Cardiac fibroblast (primary cell): ENCODE results near the gene SUGCT.
"Not testable (repeated sequence)": the region's sequence is repeated elsewhere in the genome, so short reads cannot be mapped to it uniquely, and the experiment has no call there.

Experiments used
- DNase-seq, 2 donors: peaks; one replicate each; pipeline versions ENCODE4 v3.0.0 to v3.0.0-alpha.2; 2010; ENCODE audit warnings: low read depth in 2 of 2
- H3K4me3 ChIP-seq, 2 donors: replicated peaks in 1 of 2; 1 replicate in 1 of 2; 2 replicates in 1 of 2; pipeline ENCODE4 v1.5.1; 2011; ENCODE audit warnings: low read depth in 2 of 2, low read length in 2 of 2, mild to moderate bottlenecking in 2 of 2, moderate library complexity in 1 of 2
- CTCF ChIP-seq: IDR thresholded peaks from one replicate; pipeline ENCODE4 v1.5.1; 2011; ENCODE audit warnings: low read depth, mild to moderate bottlenecking, low read length, inconsistent platforms

SUGCT gene

GRCh38 chr7:40147371-40148246 lies 12.8 kb downstream of the SUGCT start:
- TF ChIP-seq CTCF: no peak
- DNase-seq: no peak
- H3K4me3 ChIP-seq: no peak overlapping the region

- not testable (repeated sequence) for H3K4me3 ChIP-seq, DNase-seq
These were observed 13.4 kb downstream of the SUGCT start for GRCh38 chr7:40148247-40148580.

- no peak overlapping the region for H3K4me3 ChIP-seq
- no peak for TF ChIP-seq CTCF
- no peak for DNase-seq
These were observed 13.9 kb downstream of the SUGCT start for GRCh38 chr7:40148671-40149070.

- H3K4me3 ChIP-seq: no peak overlapping the region
- no peak for TF ChIP-seq CTCF
- no peak for DNase-seq
These were observed 16.7 kb downstream of the SUGCT start for GRCh38 chr7:40151504-40151903.

- H3K4me3 ChIP-seq: no peak overlapping the region
- DNase-seq: no peak
- no peak for TF ChIP-seq CTCF
These were observed 22.2 kb downstream of the SUGCT start for GRCh38 chr7:40156988-40157387.

GRCh38 chr7:40162516-40162915 lies 27.7 kb downstream of the SUGCT start:
- DNase-seq: peak in 1 of 2 donors; percentile 3
- no peak for TF ChIP-seq CTCF
- no peak overlapping the region for H3K4me3 ChIP-seq

GRCh38 chr7:40165216-40165615 lies 30.4 kb downstream of the SUGCT start:
- no peak for TF ChIP-seq CTCF
- no peak for DNase-seq
- no peak overlapping the region for H3K4me3 ChIP-seq
